ENCODE results near the gene ATXN1. TPM values are rescaled to one million over a fixed set of nuclear protein-coding genes. Genes with fewer than 3 reads are reported as not detected.

The ATXN1 gene
- total and polyA plus RNA-seq, 2 of the 13 experiments (the other 11 are each of a cell fraction or from before 2014, with no cell fraction given): 20.7 to 39.5 TPM

DNA sequence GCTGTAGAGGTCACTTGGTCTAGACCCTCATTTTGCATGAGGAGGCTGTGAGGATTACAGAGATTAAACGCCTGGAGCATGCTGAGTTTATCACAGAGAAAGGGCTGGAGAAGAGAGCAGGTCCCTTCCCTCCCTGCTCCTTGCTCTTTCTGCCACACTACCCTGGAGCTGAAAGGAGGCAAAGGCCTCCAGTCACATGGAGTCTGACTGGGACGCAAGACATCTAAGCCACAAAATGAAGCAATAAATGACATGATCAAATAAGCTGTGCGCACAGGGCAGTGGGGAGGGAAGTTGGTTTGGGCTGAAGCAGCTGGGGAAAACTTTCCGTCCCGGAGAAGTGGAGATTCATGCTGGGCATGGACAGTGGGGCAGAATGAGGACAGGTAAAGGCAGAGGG, 33.3 kb downstream of the ATXN1 start (continued):
- TF ChIP-seq ZNF264 (CRISPR knock-in tag; IDR thresholded peaks at IDR 0.05) (no peak), ZNF768 (CRISPR knock-in tag; IDR thresholded peaks at IDR 0.05) (no peak), TBX2 (CRISPR knock-in tag; IDR thresholded peaks at IDR 0.05; ENCODE audit: borderline replicate concordance) (no peak), POLR2G (IDR thresholded peaks at IDR 0.05; ENCODE audit: low read depth, low read length) (peak; percentile 49), ZNF33A (CRISPR knock-in tag; IDR thresholded peaks at IDR 0.05; ENCODE audit: borderline replicate concordance) (no peak), ZNF260 (CRISPR knock-in tag; IDR thresholded peaks at IDR 0.05; ENCODE audit: borderline replicate concordance, low read depth) (no peak), ZNF749 (CRISPR knock-in tag; IDR thresholded peaks at IDR 0.05; ENCODE audit: borderline replicate concordance) (no peak), SAP130 (CRISPR knock-in tag; IDR thresholded peaks at IDR 0.05; ENCODE audit: low read depth) (peak; percentile 43), MZF1 (CRISPR knock-in tag; IDR thresholded peaks at IDR 0.05; ENCODE audit: borderline replicate concordance) (no peak), HNRNPL (IDR thresholded peaks at IDR 0.05; ENCODE audit: low read depth, low read length) (no peak), HMG20A (CRISPR knock-in tag; IDR thresholded peaks at IDR 0.05; ENCODE audit: borderline replicate concordance) (peak; percentile 14; the same call in 1 of the 2 replicates), ZBTB7A (CRISPR knock-in tag; IDR thresholded peaks at IDR 0.05) (no peak; the same call in 1 of the 2 replicates), ZNF616 (CRISPR knock-in tag; IDR thresholded peaks at IDR 0.05; ENCODE audit: low read depth) (no peak), NCOA1 (CRISPR knock-in tag; IDR thresholded peaks at IDR 0.05) (no peak), SMAD1 (CRISPR knock-in tag; IDR thresholded peaks at IDR 0.05; ENCODE audit: borderline replicate concordance, low read depth) (no peak), ZC3H4 (CRISPR knock-in tag; IDR thresholded peaks at IDR 0.05; ENCODE audit: borderline replicate concordance) (0 out of 2 replicates have a peak, but pooled peaks have one; percentile 49)
- TF ChIP-seq, protein P1, sequence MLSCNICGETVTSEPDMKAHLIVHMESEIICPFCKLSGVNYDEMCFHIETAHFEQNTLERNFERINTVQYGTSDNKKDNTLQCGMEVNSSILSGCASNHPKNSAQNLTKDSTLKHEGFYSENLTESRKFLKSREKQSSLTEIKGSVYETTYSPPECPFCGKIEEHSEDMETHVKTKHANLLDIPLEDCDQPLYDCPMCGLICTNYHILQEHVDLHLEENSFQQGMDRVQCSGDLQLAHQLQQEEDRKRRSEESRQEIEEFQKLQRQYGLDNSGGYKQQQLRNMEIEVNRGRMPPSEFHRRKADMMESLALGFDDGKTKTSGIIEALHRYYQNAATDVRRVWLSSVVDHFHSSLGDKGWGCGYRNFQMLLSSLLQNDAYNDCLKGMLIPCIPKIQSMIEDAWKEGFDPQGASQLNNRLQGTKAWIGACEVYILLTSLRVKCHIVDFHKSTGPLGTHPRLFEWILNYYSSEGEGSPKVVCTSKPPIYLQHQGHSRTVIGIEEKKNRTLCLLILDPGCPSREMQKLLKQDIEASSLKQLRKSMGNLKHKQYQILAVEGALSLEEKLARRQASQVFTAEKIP (CRISPR knock-in tag; IDR thresholded peaks at IDR 0.05; ENCODE audit: borderline replicate concordance): no peak
- TF ChIP-seq, protein P2, sequence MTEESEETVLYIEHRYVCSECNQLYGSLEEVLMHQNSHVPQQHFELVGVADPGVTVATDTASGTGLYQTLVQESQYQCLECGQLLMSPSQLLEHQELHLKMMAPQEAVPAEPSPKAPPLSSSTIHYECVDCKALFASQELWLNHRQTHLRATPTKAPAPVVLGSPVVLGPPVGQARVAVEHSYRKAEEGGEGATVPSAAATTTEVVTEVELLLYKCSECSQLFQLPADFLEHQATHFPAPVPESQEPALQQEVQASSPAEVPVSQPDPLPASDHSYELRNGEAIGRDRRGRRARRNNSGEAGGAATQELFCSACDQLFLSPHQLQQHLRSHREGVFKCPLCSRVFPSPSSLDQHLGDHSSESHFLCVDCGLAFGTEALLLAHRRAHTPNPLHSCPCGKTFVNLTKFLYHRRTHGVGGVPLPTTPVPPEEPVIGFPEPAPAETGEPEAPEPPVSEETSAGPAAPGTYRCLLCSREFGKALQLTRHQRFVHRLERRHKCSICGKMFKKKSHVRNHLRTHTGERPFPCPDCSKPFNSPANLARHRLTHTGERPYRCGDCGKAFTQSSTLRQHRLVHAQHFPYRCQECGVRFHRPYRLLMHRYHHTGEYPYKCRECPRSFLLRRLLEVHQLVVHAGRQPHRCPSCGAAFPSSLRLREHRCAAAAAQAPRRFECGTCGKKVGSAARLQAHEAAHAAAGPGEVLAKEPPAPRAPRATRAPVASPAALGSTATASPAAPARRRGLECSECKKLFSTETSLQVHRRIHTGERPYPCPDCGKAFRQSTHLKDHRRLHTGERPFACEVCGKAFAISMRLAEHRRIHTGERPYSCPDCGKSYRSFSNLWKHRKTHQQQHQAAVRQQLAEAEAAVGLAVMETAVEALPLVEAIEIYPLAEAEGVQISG (CRISPR knock-in tag; IDR thresholded peaks at IDR 0.05): 0 out of 2 replicates have a peak, but pooled peaks have one; percentile 20
- TF ChIP-seq, protein P3, sequence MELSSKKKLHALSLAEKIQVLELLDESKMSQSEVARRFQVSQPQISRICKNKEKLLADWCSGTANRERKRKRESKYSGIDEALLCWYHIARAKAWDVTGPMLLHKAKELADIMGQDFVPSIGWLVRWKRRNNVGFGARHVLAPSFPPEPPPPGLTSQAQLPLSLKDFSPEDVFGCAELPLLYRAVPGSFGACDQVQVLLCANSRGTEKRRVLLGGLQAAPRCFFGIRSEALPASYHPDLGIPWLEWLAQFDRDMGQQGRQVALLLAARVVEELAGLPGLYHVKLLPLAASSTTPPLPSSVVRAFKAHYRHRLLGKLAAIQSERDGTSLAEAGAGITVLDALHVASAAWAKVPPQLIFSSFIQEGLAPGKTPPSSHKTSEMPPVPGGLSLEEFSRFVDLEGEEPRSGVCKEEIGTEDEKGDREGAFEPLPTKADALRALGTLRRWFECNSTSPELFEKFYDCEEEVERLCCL (CRISPR knock-in tag; IDR thresholded peaks at IDR 0.05; ENCODE audit: borderline replicate concordance): no peak
- TF ChIP-seq, protein P4, sequence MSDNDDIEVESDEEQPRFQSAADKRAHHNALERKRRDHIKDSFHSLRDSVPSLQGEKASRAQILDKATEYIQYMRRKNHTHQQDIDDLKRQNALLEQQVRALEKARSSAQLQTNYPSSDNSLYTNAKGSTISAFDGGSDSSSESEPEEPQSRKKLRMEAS (IDR thresholded peaks at IDR 0.05): peak; percentile 56; the same call in 1 of the 2 replicates
- TF ChIP-seq, protein P5, sequence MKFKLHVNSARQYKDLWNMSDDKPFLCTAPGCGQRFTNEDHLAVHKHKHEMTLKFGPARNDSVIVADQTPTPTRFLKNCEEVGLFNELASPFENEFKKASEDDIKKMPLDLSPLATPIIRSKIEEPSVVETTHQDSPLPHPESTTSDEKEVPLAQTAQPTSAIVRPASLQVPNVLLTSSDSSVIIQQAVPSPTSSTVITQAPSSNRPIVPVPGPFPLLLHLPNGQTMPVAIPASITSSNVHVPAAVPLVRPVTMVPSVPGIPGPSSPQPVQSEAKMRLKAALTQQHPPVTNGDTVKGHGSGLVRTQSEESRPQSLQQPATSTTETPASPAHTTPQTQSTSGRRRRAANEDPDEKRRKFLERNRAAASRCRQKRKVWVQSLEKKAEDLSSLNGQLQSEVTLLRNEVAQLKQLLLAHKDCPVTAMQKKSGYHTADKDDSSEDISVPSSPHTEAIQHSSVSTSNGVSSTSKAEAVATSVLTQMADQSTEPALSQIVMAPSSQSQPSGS (CRISPR knock-in tag; IDR thresholded peaks at IDR 0.05): peak; percentile 43; the same call in 1 of the 2 replicates
- TF ChIP-seq, protein P6, sequence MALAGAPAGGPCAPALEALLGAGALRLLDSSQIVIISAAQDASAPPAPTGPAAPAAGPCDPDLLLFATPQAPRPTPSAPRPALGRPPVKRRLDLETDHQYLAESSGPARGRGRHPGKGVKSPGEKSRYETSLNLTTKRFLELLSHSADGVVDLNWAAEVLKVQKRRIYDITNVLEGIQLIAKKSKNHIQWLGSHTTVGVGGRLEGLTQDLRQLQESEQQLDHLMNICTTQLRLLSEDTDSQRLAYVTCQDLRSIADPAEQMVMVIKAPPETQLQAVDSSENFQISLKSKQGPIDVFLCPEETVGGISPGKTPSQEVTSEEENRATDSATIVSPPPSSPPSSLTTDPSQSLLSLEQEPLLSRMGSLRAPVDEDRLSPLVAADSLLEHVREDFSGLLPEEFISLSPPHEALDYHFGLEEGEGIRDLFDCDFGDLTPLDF (CRISPR knock-in tag; IDR thresholded peaks at IDR 0.05): no peak
